ENCODE measurements around the gene KIF1B.

GRCh38 chr1:10322821-10323220, 112.5 kb downstream of the KIF1B start:
- TF ChIP-seq MXI1 (IDR thresholded peaks at IDR 0.05; ENCODE audit: low read depth, low read length) (no peak), SMC3 (IDR thresholded peaks at IDR 0.05; ENCODE audit: low read depth, low read length) (no peak), CHD2 (IDR thresholded peaks at IDR 0.05; ENCODE audit: low read length, partially characterized antibody) (no peak), MEF2A (IDR thresholded peaks at IDR 0.05; ENCODE audit: borderline replicate concordance, low read depth) (no peak), REST (IDR thresholded peaks at IDR 0.05; ENCODE audit: low read depth, low read length) (no peak), CTCF (IDR thresholded peaks at IDR 0.05) (no peak), RCOR1 (IDR thresholded peaks at IDR 0.05; ENCODE audit: low read length) (no peak), POLR2AphosphoS5 (IDR thresholded peaks at IDR 0.05; ENCODE audit: low read depth, low read length) (no peak)

All from SK-N-SH (cell line).